IMR-90 (cell line): ENCODE measurements around the gene NUCB1. TPM values are rescaled to one million over a fixed set of nuclear protein-coding genes. Genes with fewer than 3 reads are reported as not detected.

Source experiments
- ATAC-seq: fragments of 200-7000 bp; cut with Tn5 transposase; 2 replicates; pipeline ENCODE4 v1.9.1; 2020; ENCODE audit warnings: low read depth, mild to moderate bottlenecking, moderate library complexity
- BruUV-seq: library from RNA; stranded (reverse); fragments of 400-500 nt; replicated peaks from 2 replicates; lab custom pipeline; 2021; lab: Mats Ljungman, UMichigan
- CTCF ChIA-PET: fragments of 300-600 bp; formaldehyde crosslinking; extraction: SDS; loops from one replicate; lab custom pipeline; 2021; ENCODE audit warnings: antibody characterized with exemption; lab: Yijun Ruan, JAX
- POLR2A ChIA-PET: fragments of 300-600 bp; sonication (Branson Sonifier 250); formaldehyde crosslinking; loops from one replicate; lab custom pipeline; 2022; ENCODE audit warnings: antibody characterized with exemption; ENCODE audit not compliant: unreplicated experiment; lab: Charles Lee
- DNase-seq: peaks from one replicate; pipeline ENCODE4 v3.0.0; 2013
- H2AFZ ChIP-seq: replicated peaks from 2 replicates; pipeline ENCODE3; 2013; ENCODE audit warnings: low read length, mild to moderate bottlenecking; ENCODE audit not compliant: poor library complexity
- H2AK5ac ChIP-seq: 2 replicates; pipeline ENCODE4 v1.6.1; 2013; ENCODE audit warnings: low read depth, low read length, inconsistent platforms
- H2AK9ac ChIP-seq: replicated peaks from 2 replicates; pipeline ENCODE3; 2013; ENCODE audit warnings: mild to moderate bottlenecking, low read depth, low read length, moderate library complexity; ENCODE audit not compliant: poor library complexity
- H2BK120ac ChIP-seq: 2 replicates; pipeline ENCODE4 v1.6.1; 2013; ENCODE audit warnings: low read depth, low read length, inconsistent platforms
- H2BK15ac ChIP-seq: 3 replicates; pipeline ENCODE4 v1.6.1; 2013; ENCODE audit warnings: low read depth, low read length, inconsistent platforms
- H2BK20ac ChIP-seq: 2 replicates; pipeline ENCODE4 v1.6.1; 2013; ENCODE audit warnings: low read depth, mild to moderate bottlenecking, inconsistent platforms, low read length, moderate library complexity
- H2BK5ac ChIP-seq: 2 replicates; pipeline ENCODE4 v1.6.1; 2013; ENCODE audit warnings: mild to moderate bottlenecking, low read depth, low read length, inconsistent platforms; ENCODE audit not compliant: poor library complexity, severe bottlenecking
- H3K14ac ChIP-seq: replicated peaks from 2 replicates; pipeline ENCODE4 v1.6.1; 2013; ENCODE audit warnings: low read depth, low read length, inconsistent platforms
- H3K18ac ChIP-seq: 2 replicates; pipeline ENCODE4 v1.6.1; 2013; ENCODE audit warnings: low read depth, low read length, control low read depth
- H3K23ac ChIP-seq: 2 replicates; pipeline ENCODE4 v1.6.1; 2013; ENCODE audit warnings: low read depth, low read length, inconsistent platforms
- H3K27ac ChIP-seq: 2 replicates; pipeline ENCODE4 v1.5.1; 2013; ENCODE audit warnings: mild to moderate bottlenecking, control low read depth, low read length; ENCODE audit not compliant: insufficient read depth
- H3K27me3 ChIP-seq: 2 replicates; pipeline ENCODE4 v1.6.1; 2013; ENCODE audit warnings: low read length; ENCODE audit not compliant: control insufficient read depth, insufficient read depth
- H3K36me3 ChIP-seq: 2 replicates; pipeline ENCODE4 v1.6.1; 2013; ENCODE audit warnings: low read length, mixed read lengths; ENCODE audit not compliant: control insufficient read depth, insufficient read depth
- H3K4ac ChIP-seq: 2 replicates; pipeline ENCODE4 v1.6.1; 2013; ENCODE audit warnings: low read depth, low read length, inconsistent platforms
- H3K4me1 ChIP-seq: 2 replicates; pipeline ENCODE4 v1.6.1; 2013; ENCODE audit warnings: low read length, mixed read lengths; ENCODE audit not compliant: control insufficient read depth, insufficient read depth
- H3K4me2 ChIP-seq: 2 replicates; pipeline ENCODE4 v1.6.1; 2013; ENCODE audit warnings: low read depth, mild to moderate bottlenecking, control low read depth, low read length, moderate library complexity
- H3K4me3 ChIP-seq: 2 replicates; pipeline ENCODE4 v1.5.1; 2013; ENCODE audit warnings: low read depth, mild to moderate bottlenecking, control low read depth, low read length, moderate library complexity; ENCODE audit not compliant: insufficient read depth
- H3K56ac ChIP-seq: 2 replicates; pipeline ENCODE4 v1.6.1; 2013; ENCODE audit warnings: low read length, inconsistent platforms; ENCODE audit not compliant: insufficient read depth; ENCODE audit errors: extremely low read depth
- H3K79me1 ChIP-seq, 2 experiments: 2 replicates each; pipeline ENCODE4 v1.6.1; 2013; ENCODE audit warnings: low read length in 2 of 2, inconsistent platforms in 1 of 2, low read depth in 1 of 2
- H3K9ac ChIP-seq: 2 replicates; pipeline ENCODE4 v1.6.1; 2013; ENCODE audit warnings: low read depth, low read length, control low read depth
- H3K9me1 ChIP-seq: 2 replicates; pipeline ENCODE4 v1.6.1; 2013; ENCODE audit warnings: low read length, inconsistent platforms; ENCODE audit not compliant: insufficient read depth
- H3K9me3 ChIP-seq: 2 replicates; pipeline ENCODE4 v1.6.1; 2013; ENCODE audit warnings: low read length; ENCODE audit not compliant: control insufficient read depth, insufficient read depth
- H4K20me1 ChIP-seq: 2 replicates; pipeline ENCODE4 v1.6.1; 2013; ENCODE audit warnings: low read length, inconsistent platforms; ENCODE audit not compliant: insufficient read depth
- H4K5ac ChIP-seq: 2 replicates; pipeline ENCODE4 v1.6.1; 2013; ENCODE audit warnings: mild to moderate bottlenecking, low read depth, low read length, control low read depth
- H4K8ac ChIP-seq, 2 experiments: 2 replicates each; pipeline ENCODE4 v1.6.1; 2013; ENCODE audit warnings: low read depth in 2 of 2, low read length in 2 of 2, control low read depth in 1 of 2, inconsistent platforms in 1 of 2
- H4K91ac ChIP-seq: 2 replicates; pipeline ENCODE4 v1.6.1; 2013; ENCODE audit warnings: low read depth, low read length, inconsistent platforms; ENCODE audit not compliant: insufficient read depth
- BHLHE40 ChIP-seq: fragments of 150-350 bp; IDR thresholded peaks from 2 replicates; pipeline ENCODE4 v1.6.1; 2016; ENCODE audit warnings: mild to moderate bottlenecking, low read depth, low read length
- CEBPB ChIP-seq: IDR thresholded peaks from 2 replicates; pipeline ENCODE4 v1.6.1; 2012; ENCODE audit warnings: low read depth, low read length, improper control_type of control experiment
- CHD1 ChIP-seq: IDR thresholded peaks from 2 replicates; pipeline ENCODE4 v1.6.1; 2012; ENCODE audit warnings: low read depth, low read length, improper control_type of control experiment
- CTCF ChIP-seq: conservative IDR thresholded peaks from 2 replicates; pipeline ENCODE4 v1.5.1; 2012; ENCODE audit warnings: mild to moderate bottlenecking, low read depth, low read length, improper control_type of control experiment
- FOS ChIP-seq: fragments of 150-350 bp; IDR thresholded peaks from 2 replicates; pipeline ENCODE4 v1.6.1; 2016; ENCODE audit warnings: low read depth, low read length
- MAZ ChIP-seq: IDR thresholded peaks from 2 replicates; pipeline ENCODE4 v1.6.1; 2012; ENCODE audit warnings: low read depth, mild to moderate bottlenecking, low read length, improper control_type of control experiment, moderate library complexity, borderline replicate concordance
- MXI1 ChIP-seq: IDR thresholded peaks from 2 replicates; pipeline ENCODE4 v1.6.1; 2012; ENCODE audit warnings: low read depth, mild to moderate bottlenecking, low read length, moderate library complexity, borderline replicate concordance
- RFX5 ChIP-seq: IDR thresholded peaks from 2 replicates; pipeline ENCODE4 v1.8.0; 2012; ENCODE audit warnings: low read depth, mild to moderate bottlenecking, low read length, moderate library complexity
- SMC3 ChIP-seq: fragments of 150-350 bp; IDR thresholded peaks from 2 replicates; pipeline ENCODE4 v1.6.1; 2016; ENCODE audit warnings: low read depth, mild to moderate bottlenecking, antibody characterized with exemption, low read length, moderate library complexity
- WGBS, 2 experiments: methylation state at CpG; one replicate each; pipeline versions ENCODE4 v1.1.5 to v1.1.7; 2013; ENCODE audit warnings: missing lambda C conversion rate in 2 of 2; ENCODE audit not compliant: insufficient read length in 1 of 2; ENCODE audit errors: extremely low coverage in 2 of 2; 5-methylcytosine and 5-hydroxymethylcytosine counted together
- dilution Hi-C: fragments of 300-500 bp; cut with HindIII; formaldehyde crosslinking; loops from one replicate; pipeline ENCODE4 v1.14.3; 2018; ENCODE audit warnings: low sequenced_read_pairs; ENCODE audit not compliant: unreplicated experiment
- in situ Hi-C: fragments of 300-500 bp; cut with MboI; formaldehyde crosslinking; loops from 3 replicates; pipeline ENCODE4 v1.14.3; 2019; ENCODE audit warnings: low sequenced_read_pairs, inconsistent platforms, mixed read lengths
- intact Hi-C: fragments of 100-400 bp; cut with micrococcal nuclease; formaldehyde crosslinking; loops from 2 replicates; pipeline ENCODE4 v1.10.0; 2022
- polyA plus RNA-seq, 3 experiments: library from polyadenylated mRNA; depleted of rRNA; stranded (reverse); fragments of >200 nt; gene quantifications; 2 replicates each; pipeline ENCODE4 v1.2.3, GENCODE V29; 2012; ENCODE audit warnings: low replicate concordance in 1 of 3
- total RNA-seq: library from RNA; depleted of rRNA; stranded (reverse); fragments of >200 nt; gene quantifications from 2 replicates; pipeline ENCODE4 v1.2.3, GENCODE V29; 2012
- TF ChIP-seq, protein P1 (sequence below): fragments of 150-350 bp; IDR thresholded peaks from 2 replicates; pipeline ENCODE4 v1.6.1; 2016; ENCODE audit warnings: low read depth, mild to moderate bottlenecking, low read length, moderate library complexity, borderline replicate concordance

The NUCB1 gene
- total and polyA plus RNA-seq, 2 of the 4 experiments (the other 2 are of a cell fraction) = 37.3 to 253 TPM

GRCh38 chr19:48854103-48854502 is 46.0 kb upstream of the NUCB1 start:
- WGBS, 2 experiments = 100% methylated on average over 1 of the region's 7 CpGs; no CpG with 5 or more reads in 1 of the 2 experiments
- Histone ChIP-seq H3K4me2 (no peak overlapping the region), H3K27me3 (no peaks in the 10 kb centered on the region), H3K9ac (no peak overlapping the region), H3K4me1 (no peaks in the 10 kb centered on the region), H2BK5ac (no peak overlapping the region), H3K27ac (no peak overlapping the region), H2BK15ac (no peak overlapping the region), H3K79me1 (no peaks in the 10 kb centered on the region), H4K8ac (no peak overlapping the region), H3K18ac (no peak overlapping the region), H3K4ac (no peak overlapping the region), H3K36me3 (peaks cover 23% of the 10 kb centered on the region), H2AFZ (no peak overlapping the region), H3K14ac (no peak overlapping the region), H2AK5ac (no peak overlapping the region), H3K4me3 (no peak overlapping the region), H4K5ac (no peak overlapping the region), H3K9me1 (no peaks in the 10 kb centered on the region), H3K23ac (no peak overlapping the region), H3K56ac (no peak overlapping the region), H2BK120ac (no peak overlapping the region), H2AK9ac (no peak overlapping the region), H4K91ac (no peak overlapping the region), H2BK20ac (no peak overlapping the region), H3K9me3 (no peaks in the 10 kb centered on the region), H4K20me1 (no peaks in the 10 kb centered on the region)
- in situ Hi-C loops = no loop called here
- ChIA-PET CTCF (no interaction called here), POLR2A (no interaction called here)
- TF ChIP-seq SMC3 (no peak), FOS (no peak), CTCF (no peak), BHLHE40 (no peak), CEBPB (no peak), MXI1 (no peak), RFX5 (no peak), MAZ (no peak), CHD1 (no peak)
- TF ChIP-seq, protein P1, sequence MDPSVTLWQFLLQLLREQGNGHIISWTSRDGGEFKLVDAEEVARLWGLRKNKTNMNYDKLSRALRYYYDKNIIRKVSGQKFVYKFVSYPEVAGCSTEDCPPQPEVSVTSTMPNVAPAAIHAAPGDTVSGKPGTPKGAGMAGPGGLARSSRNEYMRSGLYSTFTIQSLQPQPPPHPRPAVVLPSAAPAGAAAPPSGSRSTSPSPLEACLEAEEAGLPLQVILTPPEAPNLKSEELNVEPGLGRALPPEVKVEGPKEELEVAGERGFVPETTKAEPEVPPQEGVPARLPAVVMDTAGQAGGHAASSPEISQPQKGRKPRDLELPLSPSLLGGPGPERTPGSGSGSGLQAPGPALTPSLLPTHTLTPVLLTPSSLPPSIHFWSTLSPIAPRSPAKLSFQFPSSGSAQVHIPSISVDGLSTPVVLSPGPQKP = no peak
- DNase-seq (no peak), ATAC-seq (no peak)
- dilution Hi-C loops = loop anchor here (10.0 kb wide), 1 partner anchor 49 kb away; no protein-coding TSS in a partner anchor
- BruUV-seq = no TSS peak
- intact Hi-C loops = no loop called here
